RWPE1 (cell line): Measurements from ENCODE around the gene GPR158.

Source experiments
- CTCF ChIA-PET: fragments of 350-600 bp; sonication (Branson Sonifier 250); formaldehyde crosslinking; extraction: SDS; loops from one replicate; lab custom pipeline; 2021; lab: Yijun Ruan, JAX
- POLR2A ChIA-PET: fragments of 400-600 bp; formaldehyde crosslinking; extraction: SDS; loops from one replicate; lab custom pipeline; 2020; ENCODE audit warnings: antibody characterized with exemption; ENCODE audit not compliant: low non-redundant PET; lab: Yijun Ruan, JAX
- DNase-seq: peaks from one replicate; pipeline ENCODE4 v3.0.0; 2012; ENCODE audit warnings: low spot score
- H3K27ac ChIP-seq: fragments of 450-650 bp; 2 replicates; pipeline ENCODE4 v1.5.1; 2017
- TF ChIP-seq, protein P1 (sequence below): fragments of 450-650 bp; conservative IDR thresholded peaks from 2 replicates; pipeline ENCODE4 v1.5.1; 2017; ENCODE audit warnings: low read depth, mild to moderate bottlenecking

GPR158 gene

DNA sequence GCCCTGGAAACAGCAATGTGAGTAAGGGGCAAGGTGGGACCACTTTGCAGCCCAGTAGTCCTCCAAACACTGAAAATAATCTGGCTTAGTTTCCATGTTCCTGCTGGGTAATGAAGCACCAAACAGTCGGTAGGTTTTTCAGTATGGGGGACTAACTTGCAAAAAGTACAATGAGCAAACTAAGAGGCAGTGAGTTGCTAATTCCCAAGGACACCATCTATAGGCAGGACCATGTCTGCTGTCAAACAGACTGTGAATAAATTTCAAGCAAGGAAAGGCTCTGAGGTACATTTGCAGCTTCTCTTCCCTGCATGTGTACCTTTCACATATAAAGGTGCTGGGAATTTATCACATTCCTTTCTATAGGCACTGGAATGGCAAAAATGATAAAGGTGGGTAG, 327.7 kb downstream of the GPR158 start:
- ChIA-PET POLR2A (no interaction called here), CTCF (no interaction called here)
- TF ChIP-seq, protein P1, sequence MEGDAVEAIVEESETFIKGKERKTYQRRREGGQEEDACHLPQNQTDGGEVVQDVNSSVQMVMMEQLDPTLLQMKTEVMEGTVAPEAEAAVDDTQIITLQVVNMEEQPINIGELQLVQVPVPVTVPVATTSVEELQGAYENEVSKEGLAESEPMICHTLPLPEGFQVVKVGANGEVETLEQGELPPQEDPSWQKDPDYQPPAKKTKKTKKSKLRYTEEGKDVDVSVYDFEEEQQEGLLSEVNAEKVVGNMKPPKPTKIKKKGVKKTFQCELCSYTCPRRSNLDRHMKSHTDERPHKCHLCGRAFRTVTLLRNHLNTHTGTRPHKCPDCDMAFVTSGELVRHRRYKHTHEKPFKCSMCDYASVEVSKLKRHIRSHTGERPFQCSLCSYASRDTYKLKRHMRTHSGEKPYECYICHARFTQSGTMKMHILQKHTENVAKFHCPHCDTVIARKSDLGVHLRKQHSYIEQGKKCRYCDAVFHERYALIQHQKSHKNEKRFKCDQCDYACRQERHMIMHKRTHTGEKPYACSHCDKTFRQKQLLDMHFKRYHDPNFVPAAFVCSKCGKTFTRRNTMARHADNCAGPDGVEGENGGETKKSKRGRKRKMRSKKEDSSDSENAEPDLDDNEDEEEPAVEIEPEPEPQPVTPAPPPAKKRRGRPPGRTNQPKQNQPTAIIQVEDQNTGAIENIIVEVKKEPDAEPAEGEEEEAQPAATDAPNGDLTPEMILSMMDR = no peak
- no peak overlapping the region for H3K27ac ChIP-seq
- DNase-seq = no peak

DNA sequence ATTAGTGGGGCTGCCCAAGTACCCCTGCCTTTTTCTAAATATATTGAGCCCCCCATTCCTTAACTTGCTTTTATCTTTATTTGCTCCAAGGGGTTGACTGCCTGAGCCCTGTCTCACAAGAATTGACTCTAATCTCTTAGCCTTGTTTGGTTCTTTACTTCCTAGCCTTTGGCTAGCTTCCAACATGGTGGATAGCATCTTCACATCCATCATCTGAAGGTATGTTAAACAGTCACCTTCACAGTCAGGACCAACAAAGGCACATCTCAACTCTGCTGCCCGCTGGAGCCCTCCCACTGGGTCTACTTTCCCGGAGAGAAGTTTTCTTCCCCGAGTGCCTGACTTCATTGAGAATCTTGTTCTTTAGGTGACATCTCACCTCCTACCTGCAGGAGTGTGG, 329.5 kb downstream of the GPR158 start:
- DNase-seq = no peak
- POLR2A ChIA-PET = no interaction called here
- CTCF ChIA-PET = no interaction called here
- TF ChIP-seq, protein P1 = no peak
- H3K27ac ChIP-seq = no peak overlapping the region

DNA sequence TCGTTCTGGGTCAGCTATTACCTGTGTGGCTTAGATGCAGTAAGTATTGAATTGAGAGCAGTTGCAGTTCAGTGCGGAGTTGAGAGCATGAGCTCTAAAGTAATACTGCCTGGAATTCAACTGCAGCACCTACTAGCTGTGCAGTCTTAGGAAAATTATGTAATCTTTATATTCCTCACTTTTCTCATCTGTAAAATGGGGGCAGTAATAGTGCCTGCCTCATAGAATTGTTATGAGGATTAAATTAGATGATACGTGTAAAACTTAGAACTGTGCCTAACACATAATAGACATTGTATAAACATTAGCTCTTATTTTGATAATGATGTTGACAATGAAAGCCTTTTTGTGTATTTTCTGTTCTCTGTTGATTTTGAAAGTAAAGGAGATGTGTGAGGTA, 330.0 kb downstream of the GPR158 start:
- no peak overlapping the region for H3K27ac ChIP-seq
- POLR2A ChIA-PET = no interaction called here
- CTCF ChIA-PET = no interaction called here
- DNase-seq = no peak
- TF ChIP-seq, protein P1 = no peak

DNA sequence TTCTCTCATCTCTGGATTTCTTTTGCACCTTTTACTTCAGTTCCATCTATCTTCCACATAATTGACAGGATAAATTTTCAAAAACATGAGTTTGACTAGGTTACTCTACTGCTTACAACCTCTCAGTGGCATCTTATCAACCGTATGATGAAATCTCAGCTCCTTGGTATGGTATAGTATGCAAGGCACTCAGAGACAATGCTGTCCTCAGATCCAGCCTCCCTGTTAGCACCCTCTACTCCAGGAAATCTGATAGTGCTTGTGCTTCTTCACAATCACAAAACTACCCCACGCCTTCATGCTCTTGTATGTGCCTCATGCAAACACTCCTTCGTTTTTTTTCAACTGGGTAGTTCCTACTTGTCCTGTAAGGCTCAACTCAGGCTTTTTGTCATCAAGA, 330.7 kb downstream of the GPR158 start:
- TF ChIP-seq, protein P1 = no peak
- DNase-seq = no peak
- ChIA-PET CTCF (no interaction called here), POLR2A (no interaction called here)
- H3K27ac ChIP-seq = no peak overlapping the region

DNA sequence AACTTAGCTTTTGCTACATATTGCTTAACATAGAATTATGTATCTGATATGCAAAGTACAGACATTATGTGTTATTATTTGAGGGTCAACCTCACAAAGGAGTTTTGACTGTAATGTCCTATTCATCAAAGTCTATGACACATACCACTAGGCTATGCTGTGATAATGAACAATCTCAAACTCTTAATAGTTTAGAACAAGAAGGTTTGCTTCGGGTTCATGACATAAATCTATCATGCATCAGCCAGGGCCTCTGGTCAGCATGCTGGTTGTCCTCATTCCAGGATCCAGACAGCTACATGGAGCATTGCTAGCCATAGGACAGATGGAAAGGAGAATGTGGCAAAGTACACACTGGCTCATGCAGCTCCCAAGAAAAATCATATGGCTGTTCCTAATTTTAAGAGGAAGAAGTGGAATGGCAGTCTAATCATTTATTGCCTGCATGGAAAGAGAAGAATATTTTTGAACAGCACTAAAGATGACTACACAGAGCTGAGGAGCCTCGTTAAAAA, 332.1 kb downstream of the GPR158 start:
- TF ChIP-seq, protein P1 = no peak
- no peak for DNase-seq
- POLR2A ChIA-PET = no interaction called here
- CTCF ChIA-PET = interaction anchor here (0.6 kb wide), 1 partner anchor 359 kb away, joined by 3 read pairs; no protein-coding TSS in a partner anchor
- H3K27ac ChIP-seq = no peak overlapping the region

DNA sequence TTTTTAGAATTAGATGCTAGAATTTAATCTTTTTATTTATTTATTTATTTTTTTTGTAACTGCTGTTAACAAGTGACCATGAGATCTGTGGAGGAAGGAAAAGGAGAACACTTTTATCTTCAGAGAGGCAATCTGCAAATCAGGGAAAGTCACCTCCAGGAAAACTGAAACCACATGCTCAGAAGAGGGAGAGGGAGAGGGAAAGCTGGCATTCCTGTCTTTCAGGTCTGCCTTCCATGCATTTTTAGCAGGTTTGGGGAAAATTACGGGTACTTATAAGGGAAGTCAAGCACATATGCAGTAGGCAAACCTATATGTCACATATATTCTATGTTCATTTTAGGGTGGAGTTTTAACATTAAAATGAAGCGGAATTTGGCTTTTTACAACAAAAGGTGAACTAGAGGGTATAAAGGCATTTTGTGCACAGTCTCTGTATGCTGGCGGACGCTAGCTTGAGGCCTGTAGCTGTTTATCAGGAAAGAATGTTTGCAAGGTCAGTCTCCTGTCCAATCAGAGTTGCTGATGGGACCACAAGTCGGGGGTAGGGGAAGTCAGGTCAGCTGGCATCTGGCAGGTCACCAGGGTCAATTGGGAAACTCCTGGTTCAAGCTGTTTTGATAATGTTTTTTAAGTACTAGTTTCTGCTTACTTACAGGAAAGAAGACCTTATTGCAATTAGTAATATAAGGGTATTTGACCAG, 333.5 kb downstream of the GPR158 start:
- TF ChIP-seq, protein P1 = no peak
- POLR2A ChIA-PET = no interaction called here
- no peak overlapping the region for H3K27ac ChIP-seq
- DNase-seq = no peak
- CTCF ChIA-PET = no interaction called here
